HCT116 (cell line): Measurements from ENCODE around the gene ACOT8. TPM values are rescaled to one million over a fixed set of nuclear protein-coding genes. Genes with fewer than 3 reads are reported as not detected.

ENCODE experiments used
- ATAC-seq: fragments of 200-7000 bp; cut with Tn5 transposase; 2 replicates; pipeline ENCODE4 v1.9.1; 2020; ENCODE audit warnings: mild to moderate bottlenecking, moderate library complexity
- BruUV-seq: library from RNA; stranded (reverse); fragments of 400-500 nt; replicated peaks from 2 replicates; lab custom pipeline; 2021; lab: Mats Ljungman, UMichigan
- CTCF ChIA-PET: fragments of 300-600 bp; sonication (Branson Sonifier 250); formaldehyde crosslinking; loops from one replicate; lab custom pipeline; 2021; ENCODE audit warnings: antibody characterized with exemption; lab: Charles Lee
- POLR2A ChIA-PET: fragments of 300-600, 350-600 bp; sonication (Branson Sonifier 250); formaldehyde crosslinking; loops from one replicate; lab custom pipeline; 2021; ENCODE audit warnings: antibody characterized with exemption; lab: Charles Lee
- RAD21 ChIA-PET, 2 experiments: fragments of 300-600 bp; sonication (Branson Sonifier 250); formaldehyde crosslinking; loops; one replicate each; lab custom pipeline; 2023; ENCODE audit warnings: low total read pairs in 2 of 2; ENCODE audit not compliant: uncharacterized antibody in 2 of 2, unreplicated experiment in 2 of 2, low non-redundant PET in 1 of 2; lab: Charles Lee
- DNase-seq: peaks from one replicate; pipeline ENCODE4 v3.0.0-alpha.2; 2010; ENCODE audit warnings: low read depth, low spot score
- H2AFZ ChIP-seq: fragments of 200-600 bp; shearing (Covaris generic), sonication (generic); 2 replicates; pipeline ENCODE4 v1.6.1; 2017; ENCODE audit warnings: low read depth, mixed run types, mixed read lengths, antibody characterized with exemption, low read length; ENCODE audit not compliant: poor library complexity, severe bottlenecking
- H3K27ac ChIP-seq: 2 replicates; pipeline ENCODE4 v1.5.1; 2012; ENCODE audit warnings: low read depth, low read length
- H3K27me3 ChIP-seq: fragments of 200-600 bp; sonication (generic); 2 replicates; pipeline ENCODE4 v1.6.1; 2016; ENCODE audit warnings: mixed run types, low read length, mixed read lengths; ENCODE audit not compliant: insufficient read depth
- H3K36me3 ChIP-seq, 2 experiments: fragments of 200-500 bp in 1 of 2; fragments of 200-600 bp in 1 of 2; sonication (Bioruptor generic) in 1 of 2; sonication (generic) in 1 of 2; 2 replicates each; pipeline versions ENCODE4 v1.5.1 to v1.6.1; 2014 to 2016; ENCODE audit warnings: low read length in 2 of 2, inconsistent platforms in 1 of 2, mixed read lengths in 1 of 2, mixed run types in 1 of 2; ENCODE audit not compliant: insufficient read depth in 2 of 2, control insufficient read depth in 1 of 2
- H3K4me1 ChIP-seq, 2 experiments: fragments of 200-600 bp in 1 of 2; sonication (generic) in 1 of 2; 2 replicates each; pipeline versions ENCODE4 v1.5.1 to v1.6.1; 2012 to 2017; ENCODE audit warnings: low read length in 2 of 2, inconsistent platforms in 1 of 2, mild to moderate bottlenecking in 1 of 2, mixed read lengths in 1 of 2, mixed run types in 1 of 2, moderate library complexity in 1 of 2; ENCODE audit not compliant: insufficient read depth in 2 of 2, control insufficient read depth in 1 of 2
- H3K4me2 ChIP-seq: fragments of 200-600 bp; sonication (generic); 2 replicates; pipeline ENCODE4 v1.6.1; 2017; ENCODE audit warnings: mixed run types, low read length, mixed read lengths
- H3K4me3 ChIP-seq, 2 experiments: fragments of 200-600 bp in 1 of 2; sonication (generic) in 1 of 2; replicated peaks in 1 of 2; 2 replicates each; pipeline ENCODE4 v1.5.1; 2011 to 2016; ENCODE audit warnings: low read length in 2 of 2, control low read depth in 1 of 2, low read depth in 1 of 2, mild to moderate bottlenecking in 1 of 2, mixed read lengths in 1 of 2, mixed run types in 1 of 2
- H3K79me2 ChIP-seq: fragments of 200-600 bp; sonication (generic); 2 replicates; pipeline ENCODE4 v1.6.1; 2017; ENCODE audit warnings: mild to moderate bottlenecking, mixed run types, low read length, moderate library complexity, mixed read lengths; ENCODE audit not compliant: insufficient read depth
- H3K9ac ChIP-seq: fragments of 200-600 bp; sonication (generic); 2 replicates; pipeline ENCODE4 v1.6.1; 2016; ENCODE audit warnings: low read length, mixed read lengths
- H3K9me2 ChIP-seq: fragments of 200-600 bp; sonication (generic), shearing (Covaris generic); 2 replicates; pipeline ENCODE4 v1.6.1; 2017; ENCODE audit warnings: mixed run types, mild to moderate bottlenecking, moderate library complexity; ENCODE audit not compliant: insufficient read depth
- H3K9me3 ChIP-seq, 2 experiments: fragments of 200-500 bp in 1 of 2; fragments of 200-600 bp in 1 of 2; sonication (Bioruptor generic) in 1 of 2; sonication (generic) in 1 of 2; 2 replicates each; pipeline ENCODE4 v1.6.1; 2014 to 2017; ENCODE audit warnings: low read length in 2 of 2, mixed read lengths in 2 of 2, inconsistent platforms in 1 of 2, low read depth in 1 of 2, mild to moderate bottlenecking in 1 of 2, mixed run types in 1 of 2, moderate library complexity in 1 of 2; ENCODE audit not compliant: control insufficient read depth in 1 of 2, insufficient read depth in 1 of 2
- H4K20me1 ChIP-seq: fragments of 200-600 bp; sonication (generic), shearing (Covaris generic); 2 replicates; pipeline ENCODE4 v1.6.1; 2017; ENCODE audit warnings: mixed run types, mild to moderate bottlenecking, moderate library complexity; ENCODE audit not compliant: insufficient read depth
- CBX3 ChIP-seq: IDR thresholded peaks from 2 replicates; pipeline ENCODE4 v1.6.1; 2012; ENCODE audit warnings: low read depth
- CEBPB ChIP-seq: IDR thresholded peaks from 2 replicates; pipeline ENCODE4 v1.6.1; 2012; ENCODE audit warnings: low read depth
- CTCF ChIP-seq, 3 experiments: fragments of 200-600 bp in 1 of 3; sonication (generic) in 1 of 3; IDR thresholded peaks in 2 of 3; conservative IDR thresholded peaks in 1 of 3; 2 replicates each; pipeline ENCODE4 v1.5.1; 2012 to 2017; ENCODE audit warnings: low read depth in 2 of 3, low read length in 2 of 3, antibody characterized with exemption in 1 of 3, borderline replicate concordance in 1 of 3, control low read depth in 1 of 3, mild to moderate bottlenecking in 1 of 3, mixed read lengths in 1 of 3, mixed run types in 1 of 3, moderate library complexity in 1 of 3; ENCODE audit not compliant: insufficient read depth in 1 of 3
- ELF1 ChIP-seq: IDR thresholded peaks from 2 replicates; pipeline ENCODE4 v1.6.1; 2012; ENCODE audit warnings: low read depth, borderline replicate concordance
- EZH2 ChIP-seq: fragments of 200-600 bp; sonication (generic); IDR thresholded peaks from 2 replicates; pipeline ENCODE4 v1.6.1; 2017; ENCODE audit warnings: antibody characterized with exemption, mixed run types
- EZH2phosphoT487 ChIP-seq: fragments of 200-600 bp; IDR thresholded peaks from 2 replicates; pipeline ENCODE4 v1.6.1; 2018; ENCODE audit warnings: antibody characterized with exemption, borderline replicate concordance
- JUND ChIP-seq: IDR thresholded peaks from 2 replicates; pipeline ENCODE4 v1.6.1; 2012
- POLR2A ChIP-seq: IDR thresholded peaks from 2 replicates; pipeline ENCODE4 v1.7.0; 2011; ENCODE audit warnings: borderline replicate concordance; ENCODE audit not compliant: insufficient read depth, insufficient read length; ENCODE audit errors: extremely low read depth
- POLR2AphosphoS5 ChIP-seq: IDR thresholded peaks from 2 replicates; pipeline ENCODE4 v1.6.1; 2011; ENCODE audit warnings: mild to moderate bottlenecking, low read depth, low read length, moderate library complexity
- RAD21 ChIP-seq: IDR thresholded peaks from 2 replicates; pipeline ENCODE4 v1.6.1; 2012; ENCODE audit warnings: low read depth, mild to moderate bottlenecking
- SIN3A ChIP-seq: IDR thresholded peaks from 2 replicates; pipeline ENCODE4 v1.6.1; 2012; ENCODE audit warnings: low read depth
- SRF ChIP-seq: IDR thresholded peaks from 2 replicates; pipeline ENCODE4 v1.6.1; 2012; ENCODE audit warnings: low read depth
- TCF7L2 ChIP-seq: IDR thresholded peaks from 2 replicates; pipeline ENCODE4 v1.7.0; 2011; ENCODE audit warnings: borderline replicate concordance, inconsistent platforms; ENCODE audit not compliant: insufficient read depth, insufficient read length; ENCODE audit errors: extremely low read depth
- YY1 ChIP-seq: IDR thresholded peaks from 2 replicates; pipeline ENCODE4 v1.6.1; 2011; ENCODE audit warnings: low read length, low read depth, moderate library complexity, mild to moderate bottlenecking; ENCODE audit not compliant: insufficient replicate concordance; ENCODE audit errors: extremely low read depth
- ZFX ChIP-seq: fragments of 450-650 bp; IDR thresholded peaks from 2 replicates; pipeline ENCODE4 v1.6.1; 2017
- ZNF274 ChIP-seq: fragments of 200-500 bp; sonication (Bioruptor generic); IDR thresholded peaks from 2 replicates; pipeline ENCODE4 v1.6.1; 2014; ENCODE audit warnings: mild to moderate bottlenecking, low read depth, low read length, inconsistent platforms
- intact Hi-C: fragments of 100-400 bp; cut with micrococcal nuclease; formaldehyde crosslinking; loops from 2 replicates; pipeline ENCODE4 v1.10.0; 2022
- total RNA-seq: library from RNA; stranded (reverse); gene quantifications from one replicate; pipeline ENCODE4 v1.2.1, GENCODE V29; 2021; ENCODE audit not compliant: unreplicated experiment
- TF ChIP-seq, protein P1 (sequence below): IDR thresholded peaks from 2 replicates; pipeline ENCODE4 v1.6.1; 2012
- TF ChIP-seq, protein P2 (sequence below): IDR thresholded peaks from 2 replicates; pipeline ENCODE4 v1.6.1; 2012
- TF ChIP-seq, protein P3 (sequence below): IDR thresholded peaks from 2 replicates; pipeline ENCODE4 v1.6.1; 2011; ENCODE audit warnings: mild to moderate bottlenecking, low read length, moderate library complexity; ENCODE audit not compliant: insufficient replicate concordance; ENCODE audit errors: extremely low read depth
- TF ChIP-seq, protein P4 (sequence below): IDR thresholded peaks from 2 replicates; pipeline ENCODE4 v1.6.1; 2012; ENCODE audit warnings: low read depth

ACOT8 gene
- total RNA-seq, 1 experiment from 2014 or later: 12.2 TPM

DNA sequence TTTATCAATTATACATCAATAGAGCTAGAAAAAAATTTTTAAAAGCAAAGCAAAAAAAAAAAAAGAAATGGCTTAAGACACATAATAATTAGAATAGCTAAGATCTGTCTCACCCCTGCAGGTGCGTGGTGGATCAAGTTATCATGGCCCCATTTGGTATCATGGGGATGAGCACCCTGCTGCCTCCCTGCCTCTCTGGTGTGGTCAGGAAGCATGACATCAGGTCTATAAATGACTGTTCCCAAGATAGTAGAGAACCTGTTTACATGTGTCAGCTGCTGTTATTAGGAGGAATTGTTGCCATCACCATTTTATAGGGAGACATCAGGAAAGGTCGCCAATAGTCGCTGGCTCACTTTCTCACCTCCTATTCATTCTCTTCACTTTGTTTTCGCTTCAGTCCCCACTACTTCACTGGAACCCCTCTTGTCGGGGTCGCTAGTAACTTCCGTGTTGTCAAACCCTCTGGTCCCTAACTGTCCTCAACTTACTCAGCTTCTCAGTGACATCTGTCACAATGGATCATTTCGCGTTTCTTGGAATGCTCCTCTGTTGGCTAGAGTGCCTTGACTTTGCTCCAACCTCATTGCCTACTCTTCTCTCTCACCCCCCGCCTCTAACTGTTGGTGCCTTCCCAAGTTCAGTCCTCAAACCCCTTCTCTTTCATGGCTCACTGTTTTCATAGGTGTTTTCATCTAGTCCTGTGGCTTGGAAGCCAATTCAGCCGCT, 60.7 kb downstream of the ACOT8 start:
- ATAC-seq: no peak
- Histone ChIP-seq H3K4me1 (peaks cover 6 to 11% of the 10 kb centered on the region in 2 experiments; a peak in 3 of 4 replicates), H3K9me3 (no peaks in the 10 kb centered on the region), H3K4me3 (no peak overlapping the region), H3K27me3 (no peaks in the 10 kb centered on the region), H3K4me2 (no peak overlapping the region), H3K36me3 (peaks cover 22 to 30% of the 10 kb centered on the region in 2 experiments), H3K9me2 (no peaks in the 10 kb centered on the region), H3K9ac (no peak overlapping the region), H3K27ac (no peak overlapping the region), H2AFZ (no peak overlapping the region), H3K79me2 (peaks cover 18% of the 10 kb centered on the region), H4K20me1 (0 out of 2 replicates have a peak, but pooled peaks cover 4% of the 10 kb centered on the region)
- ChIA-PET RAD21 (no interaction called here), POLR2A (no interaction called here), CTCF (no interaction called here)
- intact Hi-C loops: no loop called here
- DNase-seq: no peak
- TF ChIP-seq POLR2A (no peak), CEBPB (no peak), TCF7L2 (no peak), CTCF (IDR thresholded peaks at IDR 0.05 in 2 of 3, conservative IDR thresholded peaks at IDR 0.05 in 1 of 3; ENCODE audit: borderline replicate concordance in 1 of 3, insufficient read depth in 1 of 3, low read depth in 2 of 3, low read length in 2 of 3) (no peak), SRF (no peak), ZFX (no peak), ELF1 (no peak), SIN3A (no peak), YY1 (no peak), CBX3 (no peak), RAD21 (no peak), EZH2phosphoT487 (no peak), JUND (no peak), ZNF274 (no peak), EZH2 (no peak), POLR2AphosphoS5 (no peak)
- TF ChIP-seq, protein P1, sequence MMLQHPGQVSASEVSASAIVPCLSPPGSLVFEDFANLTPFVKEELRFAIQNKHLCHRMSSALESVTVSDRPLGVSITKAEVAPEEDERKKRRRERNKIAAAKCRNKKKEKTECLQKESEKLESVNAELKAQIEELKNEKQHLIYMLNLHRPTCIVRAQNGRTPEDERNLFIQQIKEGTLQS: no peak
- TF ChIP-seq, protein P2, sequence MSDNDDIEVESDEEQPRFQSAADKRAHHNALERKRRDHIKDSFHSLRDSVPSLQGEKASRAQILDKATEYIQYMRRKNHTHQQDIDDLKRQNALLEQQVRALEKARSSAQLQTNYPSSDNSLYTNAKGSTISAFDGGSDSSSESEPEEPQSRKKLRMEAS: no peak
- TF ChIP-seq, protein P3, sequence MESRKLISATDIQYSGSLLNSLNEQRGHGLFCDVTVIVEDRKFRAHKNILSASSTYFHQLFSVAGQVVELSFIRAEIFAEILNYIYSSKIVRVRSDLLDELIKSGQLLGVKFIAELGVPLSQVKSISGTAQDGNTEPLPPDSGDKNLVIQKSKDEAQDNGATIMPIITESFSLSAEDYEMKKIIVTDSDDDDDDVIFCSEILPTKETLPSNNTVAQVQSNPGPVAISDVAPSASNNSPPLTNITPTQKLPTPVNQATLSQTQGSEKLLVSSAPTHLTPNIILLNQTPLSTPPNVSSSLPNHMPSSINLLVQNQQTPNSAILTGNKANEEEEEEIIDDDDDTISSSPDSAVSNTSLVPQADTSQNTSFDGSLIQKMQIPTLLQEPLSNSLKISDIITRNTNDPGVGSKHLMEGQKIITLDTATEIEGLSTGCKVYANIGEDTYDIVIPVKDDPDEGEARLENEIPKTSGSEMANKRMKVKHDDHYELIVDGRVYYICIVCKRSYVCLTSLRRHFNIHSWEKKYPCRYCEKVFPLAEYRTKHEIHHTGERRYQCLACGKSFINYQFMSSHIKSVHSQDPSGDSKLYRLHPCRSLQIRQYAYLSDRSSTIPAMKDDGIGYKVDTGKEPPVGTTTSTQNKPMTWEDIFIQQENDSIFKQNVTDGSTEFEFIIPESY: no peak
- TF ChIP-seq, protein P4, sequence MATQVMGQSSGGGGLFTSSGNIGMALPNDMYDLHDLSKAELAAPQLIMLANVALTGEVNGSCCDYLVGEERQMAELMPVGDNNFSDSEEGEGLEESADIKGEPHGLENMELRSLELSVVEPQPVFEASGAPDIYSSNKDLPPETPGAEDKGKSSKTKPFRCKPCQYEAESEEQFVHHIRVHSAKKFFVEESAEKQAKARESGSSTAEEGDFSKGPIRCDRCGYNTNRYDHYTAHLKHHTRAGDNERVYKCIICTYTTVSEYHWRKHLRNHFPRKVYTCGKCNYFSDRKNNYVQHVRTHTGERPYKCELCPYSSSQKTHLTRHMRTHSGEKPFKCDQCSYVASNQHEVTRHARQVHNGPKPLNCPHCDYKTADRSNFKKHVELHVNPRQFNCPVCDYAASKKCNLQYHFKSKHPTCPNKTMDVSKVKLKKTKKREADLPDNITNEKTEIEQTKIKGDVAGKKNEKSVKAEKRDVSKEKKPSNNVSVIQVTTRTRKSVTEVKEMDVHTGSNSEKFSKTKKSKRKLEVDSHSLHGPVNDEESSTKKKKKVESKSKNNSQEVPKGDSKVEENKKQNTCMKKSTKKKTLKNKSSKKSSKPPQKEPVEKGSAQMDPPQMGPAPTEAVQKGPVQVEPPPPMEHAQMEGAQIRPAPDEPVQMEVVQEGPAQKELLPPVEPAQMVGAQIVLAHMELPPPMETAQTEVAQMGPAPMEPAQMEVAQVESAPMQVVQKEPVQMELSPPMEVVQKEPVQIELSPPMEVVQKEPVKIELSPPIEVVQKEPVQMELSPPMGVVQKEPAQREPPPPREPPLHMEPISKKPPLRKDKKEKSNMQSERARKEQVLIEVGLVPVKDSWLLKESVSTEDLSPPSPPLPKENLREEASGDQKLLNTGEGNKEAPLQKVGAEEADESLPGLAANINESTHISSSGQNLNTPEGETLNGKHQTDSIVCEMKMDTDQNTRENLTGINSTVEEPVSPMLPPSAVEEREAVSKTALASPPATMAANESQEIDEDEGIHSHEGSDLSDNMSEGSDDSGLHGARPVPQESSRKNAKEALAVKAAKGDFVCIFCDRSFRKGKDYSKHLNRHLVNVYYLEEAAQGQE: no peak
- no TSS peak for BruUV-seq
